Stimulated activated naive CD8-positive, alpha-beta T cell treated with anti-CD3 and anti-CD28 coated beads, Interleukin-15, Interleukin-2, amounts not matched to agents 100 ng/mL and 50 ng/mL, for 24 hours (primary cell): Measurements from ENCODE around the gene PPT2.

Source experiments
- H3K27ac Mint-ChIP-seq: one replicate; pipeline ENCODE4 v1.8.0; 2021; ENCODE audit warnings: mild to moderate bottlenecking, mixed read lengths
- H3K27me3 Mint-ChIP-seq: one replicate; pipeline ENCODE4 v1.8.0; 2021; ENCODE audit warnings: mixed read lengths
- H3K36me3 Mint-ChIP-seq: one replicate; pipeline ENCODE4 v1.8.0; 2021; ENCODE audit warnings: low read depth, mixed read lengths
- H3K4me1 Mint-ChIP-seq: one replicate; pipeline ENCODE4 v1.8.0; 2021; ENCODE audit warnings: low read depth, mixed read lengths
- H3K4me3 Mint-ChIP-seq: one replicate; pipeline ENCODE4 v1.8.0; 2021; ENCODE audit warnings: mild to moderate bottlenecking, mixed read lengths
- H3K9me3 Mint-ChIP-seq: one replicate; pipeline ENCODE4 v1.8.0; 2021; ENCODE audit warnings: mixed read lengths

The PPT2 gene

DNA sequence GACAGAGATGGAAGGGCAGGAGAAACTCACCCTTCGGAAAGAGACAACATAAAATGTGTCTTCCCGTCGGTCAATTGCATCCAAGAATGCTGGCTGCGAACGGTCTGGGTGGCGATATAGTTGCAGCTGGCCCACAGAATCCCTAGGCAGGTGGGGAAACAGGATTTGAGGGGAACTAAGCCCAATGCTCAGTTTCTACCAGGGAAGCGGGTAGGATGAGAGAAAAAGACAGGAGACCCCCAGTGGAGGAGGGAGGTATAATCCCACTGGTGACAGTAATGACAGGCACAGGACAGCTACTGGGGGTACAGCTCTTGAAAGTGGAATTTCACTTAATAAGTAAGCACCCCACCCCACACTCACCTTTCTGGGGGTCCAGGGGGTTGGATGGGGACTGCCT, 37.3 kb upstream of the PPT2 start:
- Mint-ChIP-seq H3K9me3 (no peaks in the 10 kb centered on the region), H3K27ac (no peak overlapping the region), H3K4me1 (peaks cover 3% of the 10 kb centered on the region), H3K27me3 (no peaks in the 10 kb centered on the region), H3K36me3 (peaks cover 40% of the 10 kb centered on the region), H3K4me3 (no peak overlapping the region)

GRCh38 chr6:32117461-32117860, 36.5 kb upstream of the PPT2 start:
- Mint-ChIP-seq H3K27ac (no peak overlapping the region), H3K36me3 (peaks cover 46% of the 10 kb centered on the region), H3K27me3 (no peaks in the 10 kb centered on the region), H3K9me3 (no peaks in the 10 kb centered on the region), H3K4me3 (no peak overlapping the region), H3K4me1 (peaks cover 3% of the 10 kb centered on the region)

GRCh38 chr6:32118782-32119628, 34.9 kb upstream of the PPT2 start:
- H3K27me3 Mint-ChIP-seq: no peaks in the 10 kb centered on the region
- H3K9me3 Mint-ChIP-seq: no peaks in the 10 kb centered on the region
- peaks cover 46% of the 10 kb centered on the region for H3K36me3 Mint-ChIP-seq
- no peak overlapping the region for H3K4me3 Mint-ChIP-seq
- H3K4me1 Mint-ChIP-seq: peaks cover 3% of the 10 kb centered on the region
- H3K27ac Mint-ChIP-seq: no peak overlapping the region

DNA sequence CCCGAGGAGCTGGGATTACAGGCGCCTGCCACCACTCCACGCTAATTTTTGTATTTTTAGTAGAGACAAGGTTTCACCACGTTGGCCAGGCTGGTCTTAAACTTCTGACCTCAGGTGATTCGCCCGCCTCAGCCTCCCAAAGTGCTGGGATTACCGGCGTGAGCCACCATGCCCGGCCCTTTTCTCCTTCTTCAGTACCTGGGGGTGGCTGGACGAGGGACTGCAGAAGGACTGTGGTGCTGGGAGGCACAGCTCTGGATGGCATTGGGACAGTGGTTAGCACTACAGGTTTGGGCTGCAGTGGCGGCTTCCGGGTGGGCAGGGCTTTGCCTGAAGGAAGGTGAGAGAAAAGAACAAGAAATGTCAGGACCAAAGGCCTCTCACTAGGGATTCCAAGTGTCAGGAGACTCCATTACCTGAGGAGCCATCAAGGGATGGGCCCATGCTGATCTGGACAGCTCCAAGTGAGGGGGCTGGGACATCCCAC, 33.3 kb upstream of the PPT2 start:
- Mint-ChIP-seq H3K4me3 (no peak overlapping the region), H3K9me3 (no peaks in the 10 kb centered on the region), H3K4me1 (peaks cover 10% of the 10 kb centered on the region), H3K27ac (no peak overlapping the region), H3K27me3 (no peaks in the 10 kb centered on the region), H3K36me3 (peaks cover 49% of the 10 kb centered on the region)

DNA sequence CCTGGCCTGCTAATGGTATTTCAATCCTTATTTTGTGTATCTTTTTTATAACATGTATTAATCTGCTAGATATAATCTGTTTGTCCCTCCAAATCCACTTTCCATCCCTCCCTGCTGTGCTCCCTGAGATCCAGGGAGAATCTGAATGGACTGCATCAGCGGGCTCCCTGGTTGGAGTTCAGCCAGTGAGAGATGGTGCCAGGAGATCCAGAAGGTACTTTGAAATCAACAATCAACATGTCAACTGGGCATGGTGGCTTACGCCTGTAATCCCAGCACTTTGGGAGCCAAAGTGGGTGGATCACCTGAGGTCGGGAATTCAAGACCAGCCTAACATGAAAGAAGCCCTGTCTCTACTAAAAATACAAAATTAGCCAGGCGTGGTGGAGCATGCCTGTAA, 30.3 kb upstream of the PPT2 start:
- Mint-ChIP-seq H3K4me3 (no peak overlapping the region), H3K36me3 (peaks cover 49% of the 10 kb centered on the region)

GRCh38 chr6:32126880-32127279, 27.1 kb upstream of the PPT2 start:
- no peaks in the 10 kb centered on the region for H3K9me3 Mint-ChIP-seq
- peak overlapping the region; percentile 99 for H3K4me3 Mint-ChIP-seq
- H3K27me3 Mint-ChIP-seq: no peaks in the 10 kb centered on the region
- H3K27ac Mint-ChIP-seq: peak overlapping the region; percentile 98
- H3K36me3 Mint-ChIP-seq: peaks cover 25% of the 10 kb centered on the region
- H3K4me1 Mint-ChIP-seq: peaks cover 52% of the 10 kb centered on the region

More for the DNA sequence above, 30.3 kb upstream of the PPT2 start:
- Mint-ChIP-seq H3K27me3 (no peaks in the 10 kb centered on the region), H3K27ac (no peak overlapping the region), H3K4me1 (peaks cover 36% of the 10 kb centered on the region), H3K9me3 (no peaks in the 10 kb centered on the region)

GRCh38 chr6:32127409-32127716, 26.6 kb upstream of the PPT2 start:
- peak overlapping the region; percentile 99 for H3K4me3 Mint-ChIP-seq
- H3K27me3 Mint-ChIP-seq: no peaks in the 10 kb centered on the region
- peak overlapping the region; percentile 98 for H3K27ac Mint-ChIP-seq
- H3K4me1 Mint-ChIP-seq: peaks cover 52% of the 10 kb centered on the region
- peaks cover 21% of the 10 kb centered on the region for H3K36me3 Mint-ChIP-seq
- H3K9me3 Mint-ChIP-seq: no peaks in the 10 kb centered on the region

GRCh38 chr6:32127717-32128592, 26.0 kb upstream of the PPT2 start, which contains the start of gene ATF6B:
Gene ATF6B, minus strand, starts transcription at chr6:32128246. Its CDS starts 39 bp downstream, at chr6:32128207.
- peaks cover 21% of the 10 kb centered on the region for H3K36me3 Mint-ChIP-seq
- peaks cover 52% of the 10 kb centered on the region for H3K4me1 Mint-ChIP-seq
- peak within 1 kb of the TSS; percentile 99 for H3K4me3 Mint-ChIP-seq
- peak within 1 kb of the TSS; percentile 98 for H3K27ac Mint-ChIP-seq
- H3K9me3 Mint-ChIP-seq: no peaks in the 10 kb centered on the region
- H3K27me3 Mint-ChIP-seq: no peaks in the 10 kb centered on the region

GRCh38 chr6:32128751-32129296, 25.1 kb upstream of the PPT2 start:
- Mint-ChIP-seq H3K4me3 (peak overlapping the region; percentile 99), H3K27me3 (peaks cover under 1% of the 10 kb centered on the region), H3K36me3 (peaks cover 21% of the 10 kb centered on the region), H3K4me1 (peaks cover 52% of the 10 kb centered on the region), H3K27ac (no peak overlapping the region), H3K9me3 (no peaks in the 10 kb centered on the region)

DNA sequence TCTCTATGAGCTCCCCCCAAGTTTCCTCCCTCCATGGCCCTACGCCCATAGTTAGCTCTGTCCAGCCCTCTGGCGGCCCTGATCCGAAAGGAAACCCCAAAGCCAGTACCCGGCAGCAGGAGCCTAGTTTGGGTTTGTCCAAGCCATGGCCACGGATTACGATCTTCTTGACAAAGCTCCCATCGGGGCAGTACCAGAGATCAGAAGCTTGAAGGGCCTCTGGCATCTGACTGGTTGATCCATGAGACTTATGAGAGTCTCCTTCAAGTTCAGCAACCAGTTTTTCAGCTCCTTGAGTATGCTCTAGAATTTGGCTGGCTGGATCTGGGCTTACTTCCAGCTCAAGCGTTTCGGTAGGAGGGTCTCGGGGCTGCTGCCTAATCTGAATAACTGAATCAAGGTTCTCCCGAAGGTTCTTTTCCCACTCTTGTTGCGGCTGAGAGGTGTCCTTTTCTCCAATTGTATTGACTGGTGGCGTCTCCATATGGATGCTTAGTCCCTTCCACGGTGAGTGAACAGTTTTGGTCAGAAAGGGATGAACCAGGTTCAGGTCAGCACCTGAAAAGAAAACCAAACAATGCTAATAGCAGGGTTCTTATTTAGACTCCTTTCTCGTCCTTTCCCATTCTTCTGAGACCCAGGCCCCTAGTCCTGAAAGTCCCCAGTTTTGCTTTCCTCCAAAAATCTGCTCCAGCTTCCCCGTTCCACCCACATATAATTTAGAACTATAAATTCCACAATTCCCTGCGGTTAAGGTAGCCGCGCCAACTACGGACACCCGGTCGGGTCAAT, 24.4 kb upstream of the PPT2 start:
- H3K9me3 Mint-ChIP-seq: no peaks in the 10 kb centered on the region
- peaks cover 16% of the 10 kb centered on the region for H3K36me3 Mint-ChIP-seq
- H3K27me3 Mint-ChIP-seq: peaks cover 3% of the 10 kb centered on the region
- H3K27ac Mint-ChIP-seq: peak overlapping the region; percentile 87
- peaks cover 47% of the 10 kb centered on the region for H3K4me1 Mint-ChIP-seq
- H3K4me3 Mint-ChIP-seq: peak overlapping the region; percentile 99

- Mint-ChIP-seq H3K4me3 (no peak overlapping the region), H3K27ac (no peak overlapping the region), H3K4me1 (peaks cover 38% of the 10 kb centered on the region), H3K27me3 (peaks cover 6% of the 10 kb centered on the region), H3K9me3 (no peaks in the 10 kb centered on the region), H3K36me3 (peaks cover 7% of the 10 kb centered on the region)
Measured at GRCh38 chr6:32131439-32131948, 22.4 kb upstream of the PPT2 start.

DNA sequence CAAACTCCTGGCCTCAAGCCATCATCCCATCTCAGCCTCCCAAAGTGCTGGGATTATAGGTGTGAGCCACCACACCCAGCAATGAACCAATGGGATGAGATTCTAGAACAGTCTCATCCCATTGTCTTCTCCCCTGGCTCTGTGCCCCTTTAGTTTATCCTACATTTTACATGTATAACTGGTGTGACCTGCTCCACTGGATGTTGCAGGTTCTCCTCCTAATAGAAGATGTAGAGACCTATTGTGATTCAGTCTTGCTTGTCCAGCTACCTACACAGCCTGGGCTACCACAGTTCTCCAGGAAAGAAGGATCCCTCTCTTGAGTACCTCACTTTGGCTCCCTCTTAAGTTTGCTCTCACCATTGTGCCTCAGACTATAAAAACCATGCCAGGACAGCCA, 21.8 kb upstream of the PPT2 start:
- Mint-ChIP-seq H3K4me3 (no peak overlapping the region), H3K9me3 (no peaks in the 10 kb centered on the region), H3K4me1 (peaks cover 32% of the 10 kb centered on the region), H3K36me3 (peaks cover under 1% of the 10 kb centered on the region), H3K27me3 (peaks cover 6% of the 10 kb centered on the region), H3K27ac (peak overlapping the region; percentile 6)

- Mint-ChIP-seq H3K4me1 (peaks cover 19% of the 10 kb centered on the region), H3K4me3 (no peak overlapping the region), H3K27ac (no peak overlapping the region), H3K36me3 (no peaks in the 10 kb centered on the region), H3K27me3 (peaks cover 6% of the 10 kb centered on the region), H3K9me3 (no peaks in the 10 kb centered on the region)
Measured at GRCh38 chr6:32133786-32134185, 20.2 kb upstream of the PPT2 start.

- Mint-ChIP-seq H3K4me1 (no peaks in the 10 kb centered on the region), H3K27me3 (peaks cover 11% of the 10 kb centered on the region), H3K36me3 (no peaks in the 10 kb centered on the region), H3K4me3 (no peak overlapping the region), H3K9me3 (no peaks in the 10 kb centered on the region), H3K27ac (no peak overlapping the region)
Measured at GRCh38 chr6:32137454-32137853, 16.5 kb upstream of the PPT2 start.
